ENCODE data around the gene TCF7. TPM values are rescaled to one million over a fixed set of nuclear protein-coding genes. Genes with fewer than 3 reads are reported as not detected.

Gene TCF7
- total RNA-seq, 1 donor from 2014 or later, result 5.7 TPM

- peaks cover 77% of the 10 kb centered on the region for H3K36me3 ChIP-seq
- H3K27me3 ChIP-seq (ENCODE audit: low read depth), result no peaks in the 10 kb centered on the region
These were observed 25.5 kb downstream of the TCF7 start for GRCh38 chr5:134139891-134140469.

GRCh38 chr5:134140530-134141201 is 26.2 kb downstream of the TCF7 start:
- H3K4me3 ChIP-seq, result no peak overlapping the region
- no peaks in the 10 kb centered on the region for H3K27me3 ChIP-seq (ENCODE audit: low read depth)
- intact Hi-C loops (cut with DNase I), result no loop called here
- no peak overlapping the region for H3K27ac ChIP-seq
- H3K36me3 ChIP-seq, result peaks cover 78% of the 10 kb centered on the region
- no peaks in the 10 kb centered on the region for H3K9me3 ChIP-seq
- peak; percentile 81 for TF ChIP-seq CTCF (IDR thresholded peaks at IDR 0.05)
- peaks cover 25% of the 10 kb centered on the region for H3K4me1 ChIP-seq
- peak; percentile 61 to 73 for ATAC-seq
- DNase-seq, result peak; percentile 68

More at GRCh38 chr5:134139891-134140469, 25.5 kb downstream of the TCF7 start:
- intact Hi-C loops (cut with DNase I), result no loop called here
- Histone ChIP-seq H3K27ac (no peak overlapping the region), H3K4me1 (peaks cover 22% of the 10 kb centered on the region), H3K4me3 (no peak overlapping the region), H3K9me3 (no peaks in the 10 kb centered on the region)
- TF ChIP-seq CTCF (IDR thresholded peaks at IDR 0.05), result no peak
- ATAC-seq, result no peak
- DNase-seq, result no peak

GRCh38 chr5:134141331-134142050 is 27.0 kb downstream of the TCF7 start:
- Histone ChIP-seq H3K9me3 (no peaks in the 10 kb centered on the region), H3K27ac (no peak overlapping the region), H3K4me1 (peaks cover 28% of the 10 kb centered on the region), H3K36me3 (peaks cover 78% of the 10 kb centered on the region), H3K4me3 (no peak overlapping the region), H3K27me3 (ENCODE audit: low read depth) (no peaks in the 10 kb centered on the region)
- DNase-seq (peak; percentile 23), ATAC-seq (no peak)
- no peak for TF ChIP-seq CTCF (IDR thresholded peaks at IDR 0.05)
- intact Hi-C loops (cut with DNase I), result no loop called here

GRCh38 chr5:134142052-134142451 is 27.6 kb downstream of the TCF7 start:
- Histone ChIP-seq H3K4me3 (no peak overlapping the region), H3K27ac (no peak overlapping the region), H3K36me3 (peaks cover 78% of the 10 kb centered on the region), H3K9me3 (no peaks in the 10 kb centered on the region), H3K27me3 (ENCODE audit: low read depth) (no peaks in the 10 kb centered on the region), H3K4me1 (peaks cover 33% of the 10 kb centered on the region)
- ATAC-seq (no peak), DNase-seq (peak; percentile 28)
- intact Hi-C loops (cut with DNase I), result no loop called here
- no peak for TF ChIP-seq CTCF (IDR thresholded peaks at IDR 0.05)

GRCh38 chr5:134142806-134143205 is 28.3 kb downstream of the TCF7 start:
- intact Hi-C loops (cut with DNase I), result no loop called here
- Histone ChIP-seq H3K9me3 (no peaks in the 10 kb centered on the region), H3K36me3 (peaks cover 85% of the 10 kb centered on the region), H3K4me3 (no peak overlapping the region), H3K4me1 (peaks cover 30% of the 10 kb centered on the region), H3K27ac (no peak overlapping the region), H3K27me3 (ENCODE audit: low read depth) (no peaks in the 10 kb centered on the region)
- no peak for TF ChIP-seq CTCF (IDR thresholded peaks at IDR 0.05)
- DNase-seq, result peak; percentile 36
- no peak for ATAC-seq

Measured in lower lobe of right lung (tissue), 2 donors.